ENCODE results near the gene SDC3.

The SDC3 gene

DNA sequence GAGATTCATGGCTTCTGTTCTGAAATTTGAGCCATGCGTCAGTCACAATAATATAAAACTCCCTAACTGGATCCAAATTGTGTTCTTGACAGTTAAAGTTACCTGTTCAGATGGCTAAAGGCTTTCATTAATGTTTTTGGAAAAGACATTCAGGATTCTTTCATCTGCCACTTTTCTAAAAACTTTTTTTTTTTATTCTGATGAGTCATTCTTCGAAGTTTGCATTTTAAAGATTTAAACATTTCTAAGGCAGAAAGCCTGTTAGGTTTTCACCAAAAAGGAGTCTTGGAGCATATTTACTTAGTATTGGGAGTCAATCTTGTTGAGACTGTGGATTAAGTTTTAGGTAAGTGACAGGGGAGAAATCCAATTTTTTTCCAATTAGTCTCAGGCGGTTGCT lies 18.9 kb upstream of the SDC3 start:
- H3K4me3 ChIP-seq (ENCODE audit: low read depth, low read length), result no peak overlapping the region
- TF ChIP-seq, protein P1, sequence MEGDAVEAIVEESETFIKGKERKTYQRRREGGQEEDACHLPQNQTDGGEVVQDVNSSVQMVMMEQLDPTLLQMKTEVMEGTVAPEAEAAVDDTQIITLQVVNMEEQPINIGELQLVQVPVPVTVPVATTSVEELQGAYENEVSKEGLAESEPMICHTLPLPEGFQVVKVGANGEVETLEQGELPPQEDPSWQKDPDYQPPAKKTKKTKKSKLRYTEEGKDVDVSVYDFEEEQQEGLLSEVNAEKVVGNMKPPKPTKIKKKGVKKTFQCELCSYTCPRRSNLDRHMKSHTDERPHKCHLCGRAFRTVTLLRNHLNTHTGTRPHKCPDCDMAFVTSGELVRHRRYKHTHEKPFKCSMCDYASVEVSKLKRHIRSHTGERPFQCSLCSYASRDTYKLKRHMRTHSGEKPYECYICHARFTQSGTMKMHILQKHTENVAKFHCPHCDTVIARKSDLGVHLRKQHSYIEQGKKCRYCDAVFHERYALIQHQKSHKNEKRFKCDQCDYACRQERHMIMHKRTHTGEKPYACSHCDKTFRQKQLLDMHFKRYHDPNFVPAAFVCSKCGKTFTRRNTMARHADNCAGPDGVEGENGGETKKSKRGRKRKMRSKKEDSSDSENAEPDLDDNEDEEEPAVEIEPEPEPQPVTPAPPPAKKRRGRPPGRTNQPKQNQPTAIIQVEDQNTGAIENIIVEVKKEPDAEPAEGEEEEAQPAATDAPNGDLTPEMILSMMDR (conservative IDR thresholded peaks at IDR 0.05; ENCODE audit: low read depth, low read length), result no peak
- DNase-seq (ENCODE audit: low read depth), result no peak

DNA sequence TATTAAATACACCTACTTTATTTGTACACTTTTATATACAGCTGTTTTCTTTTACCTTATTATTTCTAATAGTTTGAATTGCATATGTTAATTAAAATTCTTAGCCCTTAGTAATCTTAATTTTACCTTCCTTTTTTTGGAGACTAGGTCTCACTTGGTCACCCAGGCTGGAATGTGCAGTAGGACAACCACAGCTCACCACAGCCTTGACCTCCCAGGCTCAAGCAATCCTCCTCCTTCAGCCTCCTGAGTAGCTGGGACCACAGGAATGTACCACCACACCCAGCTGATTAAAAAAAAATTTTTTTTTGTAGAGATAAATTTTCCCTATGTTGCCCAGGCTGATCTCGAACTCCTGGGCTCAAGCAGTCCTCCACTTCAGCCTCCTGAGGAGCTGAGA lies 15.0 kb upstream of the SDC3 start:
- TF ChIP-seq, protein P1 (conservative IDR thresholded peaks at IDR 0.05; ENCODE audit: low read depth, low read length), result no peak
- peak; percentile 78 for DNase-seq (ENCODE audit: low read depth)
- H3K4me3 ChIP-seq (ENCODE audit: low read depth, low read length), result no peak overlapping the region

DNA sequence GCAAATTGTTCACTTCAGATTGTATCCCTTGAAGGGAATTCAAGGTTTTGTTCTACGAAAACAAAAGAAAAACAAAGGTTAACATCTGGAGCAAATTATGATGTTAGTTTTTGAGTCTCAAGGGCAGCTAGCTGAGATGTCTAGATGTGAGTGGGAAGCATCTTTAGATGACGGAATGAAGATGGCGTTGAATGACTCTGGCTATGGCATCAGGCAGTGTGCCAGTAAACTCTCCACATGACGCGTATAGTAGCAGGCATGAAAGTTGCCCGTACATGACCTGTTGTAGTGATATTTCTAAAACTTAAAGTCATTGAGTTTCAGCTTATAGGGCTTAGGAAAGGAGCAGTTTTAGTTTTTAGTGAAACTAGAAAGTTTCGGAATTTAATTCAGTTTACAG lies 12.3 kb upstream of the SDC3 start:
- peak; percentile 50 for DNase-seq (ENCODE audit: low read depth)
- no peak overlapping the region for H3K4me3 ChIP-seq (ENCODE audit: low read depth, low read length)
- TF ChIP-seq, protein P1 (conservative IDR thresholded peaks at IDR 0.05; ENCODE audit: low read depth, low read length), result no peak

DNA sequence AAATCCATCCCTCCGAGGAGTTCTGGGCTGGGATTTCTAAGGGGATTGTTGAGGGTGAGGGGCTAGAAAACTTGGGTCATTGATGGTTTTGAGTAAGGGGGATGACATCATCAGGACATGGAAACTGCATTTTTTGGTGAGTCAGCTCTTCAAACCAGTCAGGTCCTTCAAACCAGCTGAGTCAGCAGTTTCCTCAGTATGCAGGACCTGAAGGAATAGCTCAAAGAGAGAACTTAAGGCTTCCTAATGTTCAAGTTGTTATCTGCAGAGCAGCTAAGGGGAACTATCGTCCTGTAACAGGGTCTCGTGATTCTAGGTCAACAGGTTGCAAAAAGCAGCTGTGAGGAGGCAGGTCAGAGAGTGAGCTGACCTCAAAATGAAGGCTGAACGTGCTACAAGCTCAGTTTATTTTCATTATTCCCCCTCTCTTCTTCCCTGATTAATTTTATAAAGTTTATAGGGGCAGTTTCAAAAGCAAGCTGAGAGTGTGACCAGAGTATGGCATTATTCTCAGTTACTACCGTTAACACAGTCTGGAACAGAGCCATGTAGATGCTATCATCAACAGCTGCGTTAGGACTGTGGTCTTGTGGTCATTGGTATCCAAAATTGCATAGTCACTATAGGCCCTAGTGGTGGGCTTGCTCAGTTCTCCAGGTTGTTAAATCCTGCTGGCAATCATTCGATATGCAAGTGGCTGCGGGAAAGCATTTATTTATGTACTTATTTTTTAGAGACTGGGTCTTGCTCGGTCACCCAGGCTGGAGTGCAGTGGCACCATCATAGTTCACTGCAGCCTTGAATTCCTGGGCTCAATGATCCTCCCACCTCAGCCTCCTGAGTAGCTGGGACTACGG lies 10.7 kb upstream of the SDC3 start:
- TF ChIP-seq, protein P1 (conservative IDR thresholded peaks at IDR 0.05; ENCODE audit: low read depth, low read length), result peak; percentile 28
- H3K4me3 ChIP-seq (ENCODE audit: low read depth, low read length), result no peak overlapping the region
- DNase-seq (ENCODE audit: low read depth), result peak; percentile 88

DNA sequence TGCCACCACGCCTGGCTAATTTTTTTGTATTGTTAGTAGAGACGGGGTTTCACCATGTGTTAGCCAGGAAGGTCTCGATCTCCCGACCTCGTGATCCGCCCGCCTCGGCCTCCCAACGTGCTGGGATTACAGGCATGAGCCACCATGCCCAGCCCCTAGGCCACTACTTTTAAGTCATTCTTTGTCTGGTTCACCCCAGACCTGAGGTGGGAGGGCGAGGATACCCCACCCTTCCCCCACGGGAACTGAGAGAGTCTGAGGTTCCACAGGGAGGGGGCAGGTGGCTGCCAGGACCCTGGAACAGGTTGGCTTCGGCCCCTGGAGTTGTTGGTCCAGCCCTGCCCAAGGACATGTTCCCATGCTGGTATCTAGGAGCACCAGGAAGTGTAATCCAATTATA lies 7.7 kb upstream of the SDC3 start:
- no peak overlapping the region for H3K4me3 ChIP-seq (ENCODE audit: low read depth, low read length)
- TF ChIP-seq, protein P1 (conservative IDR thresholded peaks at IDR 0.05; ENCODE audit: low read depth, low read length), result no peak
- DNase-seq (ENCODE audit: low read depth), result no peak

DNA sequence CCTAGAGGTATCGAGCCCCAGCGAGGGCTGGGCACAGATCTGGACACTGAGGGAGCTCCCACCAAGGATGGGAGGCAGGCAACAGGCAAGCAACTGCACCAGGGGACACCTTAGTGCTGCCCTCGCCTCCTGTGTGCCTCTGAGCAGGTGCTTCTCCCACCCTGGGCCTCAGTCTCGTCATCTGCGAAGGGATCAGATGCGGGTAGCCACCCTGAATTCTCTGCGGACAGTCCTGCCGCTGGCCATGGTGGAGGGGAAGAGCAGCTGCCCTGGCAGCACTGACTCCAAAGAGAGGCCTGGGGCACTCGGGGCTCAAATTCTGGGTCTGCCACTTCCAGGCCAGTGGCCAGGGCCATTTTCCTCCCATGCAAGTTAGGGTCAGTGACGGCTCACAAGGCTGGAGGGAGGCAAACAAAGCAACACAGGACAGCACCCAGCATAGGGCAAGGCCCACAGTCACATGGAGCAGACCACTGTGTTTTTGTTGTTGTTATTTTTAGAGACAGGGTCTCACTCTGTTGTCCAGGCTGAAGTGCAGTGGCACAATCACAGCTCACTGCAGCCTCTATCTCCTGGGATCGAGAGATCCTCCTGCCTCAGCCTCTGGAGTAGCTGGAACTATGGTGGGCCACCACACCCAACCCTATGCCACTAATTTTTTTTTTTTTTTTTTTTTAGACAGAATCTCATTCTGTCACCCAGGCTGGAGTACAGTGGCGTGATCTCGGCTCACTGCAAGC lies 7.1 kb upstream of the SDC3 start:
- no peak for DNase-seq (ENCODE audit: low read depth)

More for the DNA sequence above, 7.1 kb upstream of the SDC3 start:
- H3K4me3 ChIP-seq (ENCODE audit: low read depth, low read length), result no peak overlapping the region
- TF ChIP-seq, protein P1 (conservative IDR thresholded peaks at IDR 0.05; ENCODE audit: low read depth, low read length), result no peak
